Activated CD4-positive, alpha-beta T cell treated with anti-CD3 and anti-CD28 coated beads, Interleukin-2, amount 10 ng/mL, durations not matched to agents 24 days and 14 days (primary cell): ENCODE data around the gene IPO9. TPM values are rescaled to one million over a fixed set of nuclear protein-coding genes. Genes with fewer than 3 reads are reported as not detected.

Experiments
- DNase-seq: peaks from one replicate; pipeline ENCODE4 v3.0.0; 2022
- H3K27ac Mint-ChIP-seq: one replicate; pipeline ENCODE4 v1.8.0; 2022; ENCODE audit warnings: mild to moderate bottlenecking, mixed read lengths
- H3K27me3 Mint-ChIP-seq: one replicate; pipeline ENCODE4 v1.8.0; 2022; ENCODE audit warnings: mixed read lengths
- H3K36me3 Mint-ChIP-seq: one replicate; pipeline ENCODE4 v1.8.0; 2022; ENCODE audit warnings: low read depth, mild to moderate bottlenecking, mixed read lengths
- H3K4me1 Mint-ChIP-seq: one replicate; pipeline ENCODE4 v1.8.0; 2021; ENCODE audit warnings: mixed read lengths
- H3K4me3 Mint-ChIP-seq: one replicate; pipeline ENCODE4 v1.8.0; 2022; ENCODE audit warnings: mild to moderate bottlenecking, moderate library complexity, mixed read lengths
- H3K9me3 Mint-ChIP-seq: one replicate; pipeline ENCODE4 v1.8.0; 2021; ENCODE audit warnings: mixed read lengths
- intact Hi-C: fragments of 100-400 bp; cut with micrococcal nuclease; formaldehyde crosslinking; loops from one replicate; pipeline ENCODE4 v1.15.1; 2023
- total RNA-seq: library from RNA; stranded (reverse); gene quantifications from 2 replicates; pipeline ENCODE4 v1.2.3, GENCODE V29; 2022

IPO9 gene
- total RNA-seq, 1 donor from 2014 or later = 66.3 TPM

DNA sequence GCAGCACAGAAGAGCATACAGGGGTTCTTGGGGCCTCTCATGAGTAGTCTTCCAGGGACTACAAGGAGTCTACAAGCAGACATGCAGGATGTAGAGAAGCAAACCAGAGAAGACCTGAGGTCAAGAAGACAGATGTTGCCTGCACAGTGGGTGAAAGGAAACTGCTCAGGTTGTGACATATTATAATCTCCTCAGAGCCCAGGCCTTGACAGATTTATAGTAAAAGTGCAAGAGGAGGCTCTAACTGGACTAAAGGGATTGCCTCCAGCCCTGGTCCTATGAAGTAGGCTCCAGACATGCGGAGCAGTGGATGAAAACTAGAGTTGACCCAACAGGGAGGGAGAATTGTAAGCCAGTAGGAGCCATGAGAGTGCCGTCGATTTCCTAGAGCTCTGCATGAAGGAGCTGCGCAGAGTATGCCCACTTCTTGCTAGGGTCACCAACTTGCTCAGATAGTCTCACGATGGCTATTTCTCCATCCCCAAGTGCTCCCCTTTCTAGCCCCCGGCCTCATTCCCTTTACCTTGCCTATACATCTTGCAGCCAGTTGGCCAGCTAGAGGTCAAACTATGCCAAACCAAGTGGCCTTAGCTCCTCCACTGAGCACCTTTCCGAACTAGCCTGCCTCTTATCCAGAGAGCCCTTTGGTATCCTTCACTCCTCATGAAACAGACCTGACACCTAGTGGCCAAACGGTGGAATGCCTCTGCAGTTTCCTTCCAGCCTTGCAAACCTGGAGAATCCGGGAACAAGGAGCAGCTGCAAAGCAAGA lies 36.2 kb upstream of the IPO9 start:
- DNase-seq = peak; percentile 85
- no peak overlapping the region for H3K27ac Mint-ChIP-seq
- H3K36me3 Mint-ChIP-seq = no peaks in the 10 kb centered on the region
- H3K4me1 Mint-ChIP-seq = peaks cover 17% of the 10 kb centered on the region
- no peaks in the 10 kb centered on the region for H3K9me3 Mint-ChIP-seq
- peaks cover 3% of the 10 kb centered on the region for H3K27me3 Mint-ChIP-seq
- no peak overlapping the region for H3K4me3 Mint-ChIP-seq
- intact Hi-C loops = loop anchor here (1.0 kb wide), 2 partner anchors 83 to 233 kb away; no protein-coding TSS in a partner anchor

DNA sequence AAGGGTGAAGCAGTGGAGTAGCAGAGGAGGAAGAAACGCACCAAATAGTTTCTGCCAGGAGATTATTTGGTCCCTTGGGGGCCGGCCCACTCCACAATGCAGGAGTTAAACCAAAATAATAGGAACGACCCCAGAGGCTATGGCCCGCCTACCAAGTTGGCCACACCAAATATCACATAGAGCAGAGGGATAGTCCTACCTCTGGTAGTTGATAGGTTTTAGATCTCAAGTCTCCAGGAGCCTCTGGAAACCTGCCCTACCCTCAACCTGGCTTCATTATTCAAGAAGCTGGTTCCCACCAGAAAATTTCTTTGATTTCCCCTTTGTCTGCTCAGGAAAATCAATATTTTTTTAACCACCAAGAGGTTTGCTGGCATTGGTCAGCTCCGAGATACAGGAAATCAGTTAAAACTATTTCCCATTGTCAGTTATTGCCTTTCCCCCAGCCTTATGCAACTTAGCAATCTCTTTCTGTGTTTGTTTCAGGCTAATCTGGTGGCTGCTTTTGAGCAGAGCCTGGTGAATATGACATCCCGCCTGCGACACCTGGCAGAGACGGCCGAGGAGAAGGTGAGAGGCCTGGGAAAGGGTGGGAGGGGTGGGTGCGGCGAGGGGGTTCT lies 35.5 kb upstream of the IPO9 start:
- no peaks in the 10 kb centered on the region for H3K9me3 Mint-ChIP-seq
- H3K27ac Mint-ChIP-seq = no peak overlapping the region
- H3K36me3 Mint-ChIP-seq = no peaks in the 10 kb centered on the region
- H3K27me3 Mint-ChIP-seq = peaks cover 7% of the 10 kb centered on the region
- peaks cover 17% of the 10 kb centered on the region for H3K4me1 Mint-ChIP-seq
- intact Hi-C loops = loop anchor here (1.0 kb wide), 2 partner anchors 84 to 234 kb away; no protein-coding TSS in a partner anchor
- no peak overlapping the region for H3K4me3 Mint-ChIP-seq
- DNase-seq = no peak

DNA sequence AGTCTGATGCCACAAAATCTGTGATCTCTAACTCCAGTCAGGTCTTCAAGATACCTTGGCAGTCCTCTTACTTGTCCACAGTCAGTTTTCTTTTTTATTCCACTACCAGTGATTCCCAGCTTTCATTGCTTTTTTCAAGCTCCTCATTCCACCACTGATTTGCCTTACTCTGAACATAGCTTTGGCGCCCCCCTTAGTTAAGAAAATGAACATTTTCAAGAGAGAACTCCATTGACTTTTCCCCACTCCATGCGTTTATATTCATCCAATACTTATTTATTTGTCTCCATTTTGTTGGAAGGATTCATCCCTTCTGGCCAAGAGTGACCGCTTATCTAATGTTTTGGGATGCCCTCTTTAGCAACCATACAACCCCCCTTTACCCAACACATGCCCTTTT lies 33.9 kb upstream of the IPO9 start:
- intact Hi-C loops = no loop called here
- H3K36me3 Mint-ChIP-seq = no peaks in the 10 kb centered on the region

DNA sequence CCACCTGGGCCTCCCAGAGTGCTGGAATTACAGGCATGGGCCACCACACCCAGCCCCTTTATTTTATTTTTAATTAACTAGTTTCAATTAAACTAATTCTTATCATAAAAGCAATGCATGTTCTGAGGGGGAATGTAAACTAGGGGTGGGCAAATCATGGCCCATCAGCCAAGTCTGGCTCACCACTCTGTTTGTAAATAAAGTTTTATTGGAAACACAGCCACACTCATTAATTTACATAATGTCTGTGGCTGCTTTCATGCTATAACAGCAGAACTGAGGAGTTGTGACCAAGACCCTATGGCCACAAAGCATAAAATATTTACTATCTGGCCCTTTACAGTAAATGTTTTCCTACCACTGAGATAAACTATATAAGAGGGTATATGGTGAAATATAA lies 28.7 kb upstream of the IPO9 start:
- H3K4me3 Mint-ChIP-seq = no peak overlapping the region
- peaks cover 10% of the 10 kb centered on the region for H3K27me3 Mint-ChIP-seq
- no peaks in the 10 kb centered on the region for H3K4me1 Mint-ChIP-seq
- no peaks in the 10 kb centered on the region for H3K36me3 Mint-ChIP-seq
- no peaks in the 10 kb centered on the region for H3K9me3 Mint-ChIP-seq
- DNase-seq = no peak
- intact Hi-C loops = no loop called here
- H3K27ac Mint-ChIP-seq = no peak overlapping the region

More for the DNA sequence above, 33.9 kb upstream of the IPO9 start:
- H3K27ac Mint-ChIP-seq = no peak overlapping the region
- peaks cover 10% of the 10 kb centered on the region for H3K27me3 Mint-ChIP-seq
- peaks cover 17% of the 10 kb centered on the region for H3K4me1 Mint-ChIP-seq
- DNase-seq = no peak
- H3K9me3 Mint-ChIP-seq = no peaks in the 10 kb centered on the region
- no peak overlapping the region for H3K4me3 Mint-ChIP-seq

DNA sequence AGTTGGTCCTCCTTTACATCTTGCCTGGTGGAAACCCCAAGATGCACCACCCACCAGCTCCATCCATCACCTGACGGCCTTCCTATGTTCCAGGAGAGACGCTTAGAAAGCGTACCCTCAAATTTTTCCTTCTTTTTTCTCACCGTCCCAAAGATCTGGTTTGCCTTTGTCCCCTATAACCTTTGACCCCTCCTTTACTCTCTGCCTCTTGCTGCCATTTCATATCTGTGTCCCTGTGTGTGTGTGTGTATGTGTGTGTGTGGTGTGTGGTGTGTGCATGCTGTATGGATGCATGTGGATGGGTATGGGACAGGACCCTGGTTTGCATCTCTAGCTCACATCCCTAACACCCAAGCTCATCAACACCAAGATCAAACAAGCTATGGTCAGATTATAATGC lies 22.2 kb upstream of the IPO9 start:
- H3K9me3 Mint-ChIP-seq = no peaks in the 10 kb centered on the region
- DNase-seq = no peak
- no peak overlapping the region for H3K4me3 Mint-ChIP-seq
- no peak overlapping the region for H3K27ac Mint-ChIP-seq
- H3K36me3 Mint-ChIP-seq = no peaks in the 10 kb centered on the region
- H3K4me1 Mint-ChIP-seq = no peaks in the 10 kb centered on the region
- intact Hi-C loops = no loop called here
- H3K27me3 Mint-ChIP-seq = no peaks in the 10 kb centered on the region

DNA sequence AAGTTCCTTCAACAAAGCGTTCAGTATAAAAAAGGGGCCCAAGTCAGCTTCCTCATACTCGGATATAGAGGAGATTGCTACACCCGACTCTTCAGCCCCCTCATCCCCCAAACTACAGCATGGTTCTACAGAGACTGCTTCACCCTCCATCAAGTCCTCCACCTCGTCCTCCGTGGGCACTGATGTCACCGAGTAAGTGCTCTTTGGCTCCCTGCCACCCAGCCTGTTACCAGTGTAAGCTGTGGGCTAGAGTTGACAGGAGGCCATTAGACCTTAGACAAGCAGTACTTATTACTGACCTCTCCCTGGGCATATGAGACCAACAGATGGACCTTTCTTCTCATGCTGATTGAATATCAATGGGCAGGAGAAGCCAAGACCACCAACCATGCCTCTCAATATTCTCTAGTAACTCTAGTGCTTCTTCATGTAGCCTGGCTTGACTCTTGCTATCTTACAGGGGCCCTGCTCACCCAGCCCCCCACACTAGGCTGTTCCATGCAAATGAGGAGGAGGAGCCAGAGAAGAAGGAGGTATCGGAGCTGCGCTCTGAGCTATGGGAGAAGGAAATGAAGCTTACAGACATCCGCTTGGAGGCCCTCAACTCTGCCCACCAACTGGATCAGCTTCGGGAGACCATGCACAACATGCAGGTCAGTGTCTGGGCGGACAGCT lies 20.9 kb upstream of the IPO9 start:
- Mint-ChIP-seq H3K27me3 (no peaks in the 10 kb centered on the region), H3K4me3 (no peak overlapping the region), H3K36me3 (no peaks in the 10 kb centered on the region), H3K9me3 (no peaks in the 10 kb centered on the region), H3K27ac (no peak overlapping the region), H3K4me1 (no peaks in the 10 kb centered on the region)
- DNase-seq = no peak
- intact Hi-C loops = no loop called here

DNA sequence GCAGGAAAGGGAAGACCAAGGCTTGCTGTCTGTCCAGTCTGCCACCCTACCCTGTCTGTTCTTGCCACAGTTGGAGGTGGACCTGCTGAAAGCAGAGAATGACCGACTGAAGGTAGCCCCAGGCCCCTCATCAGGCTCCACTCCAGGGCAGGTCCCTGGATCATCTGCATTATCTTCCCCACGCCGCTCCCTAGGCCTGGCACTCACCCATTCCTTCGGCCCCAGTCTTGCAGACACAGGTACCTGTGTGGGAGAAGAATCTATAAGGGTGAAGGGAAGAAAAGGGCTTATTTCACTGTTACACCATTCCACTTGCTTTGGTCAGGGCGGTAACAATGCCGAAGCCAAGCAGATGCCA lies 20.3 kb upstream of the IPO9 start:
- Mint-ChIP-seq H3K4me1 (no peaks in the 10 kb centered on the region), H3K9me3 (no peaks in the 10 kb centered on the region), H3K27ac (no peak overlapping the region), H3K36me3 (no peaks in the 10 kb centered on the region), H3K4me3 (no peak overlapping the region), H3K27me3 (no peaks in the 10 kb centered on the region)
- DNase-seq = no peak
- intact Hi-C loops = no loop called here

DNA sequence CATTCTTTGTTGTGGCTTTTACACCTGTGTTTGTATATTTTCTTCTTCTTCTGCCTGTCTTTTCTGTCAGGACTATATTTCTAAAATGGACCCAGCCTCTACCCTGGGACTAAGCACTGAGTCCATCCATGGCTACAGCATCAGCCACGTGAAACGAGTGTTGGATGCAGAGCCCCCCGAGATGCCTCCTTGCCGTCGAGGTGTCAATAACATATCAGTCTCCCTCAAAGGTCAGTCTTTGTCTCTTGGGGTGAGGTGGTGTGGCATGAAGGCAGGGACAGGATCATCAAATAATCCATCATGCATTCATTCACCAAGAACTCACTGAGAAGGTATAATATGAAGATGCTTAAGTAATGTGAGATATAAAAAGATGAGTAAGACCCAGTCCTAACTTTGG lies 19.1 kb upstream of the IPO9 start:
- Mint-ChIP-seq H3K4me3 (no peak overlapping the region), H3K27me3 (no peaks in the 10 kb centered on the region), H3K27ac (no peak overlapping the region), H3K36me3 (no peaks in the 10 kb centered on the region), H3K9me3 (no peaks in the 10 kb centered on the region), H3K4me1 (no peaks in the 10 kb centered on the region)
- intact Hi-C loops = no loop called here
- DNase-seq = no peak

DNA sequence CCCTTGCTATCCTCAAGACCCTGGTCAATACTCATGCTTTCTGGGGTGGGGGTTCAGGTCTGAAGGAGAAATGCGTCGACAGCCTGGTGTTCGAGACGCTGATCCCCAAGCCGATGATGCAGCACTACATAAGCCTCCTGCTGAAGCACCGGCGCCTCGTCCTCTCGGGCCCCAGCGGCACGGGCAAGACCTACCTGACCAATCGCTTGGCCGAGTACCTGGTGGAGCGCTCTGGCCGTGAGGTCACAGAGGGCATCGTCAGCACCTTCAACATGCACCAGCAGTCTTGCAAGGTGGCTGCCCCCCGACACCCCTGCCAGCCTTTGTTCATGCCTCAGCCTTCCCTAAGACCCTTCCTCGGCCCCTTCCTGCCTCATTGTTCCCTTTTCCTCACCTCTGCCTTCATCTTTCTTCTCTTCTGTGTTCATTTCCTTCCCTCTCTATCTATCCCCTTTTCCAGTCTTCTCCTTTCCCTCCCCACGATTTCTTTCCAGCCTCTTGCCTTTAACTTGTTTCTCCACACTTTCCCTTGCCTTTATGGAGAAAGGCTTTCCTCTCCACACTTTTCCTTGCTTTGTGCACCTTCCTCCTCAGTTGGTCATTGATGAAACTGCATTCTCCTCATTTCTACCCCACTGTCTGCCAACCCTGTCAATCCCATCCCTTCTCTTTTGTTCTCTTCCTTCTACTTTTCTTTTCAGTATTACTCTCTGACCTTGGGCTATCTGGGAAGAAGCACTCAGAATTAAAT lies 18.3 kb upstream of the IPO9 start:
- H3K4me1 Mint-ChIP-seq = no peaks in the 10 kb centered on the region
- intact Hi-C loops = no loop called here
- H3K9me3 Mint-ChIP-seq = no peaks in the 10 kb centered on the region
- DNase-seq = no peak
- no peaks in the 10 kb centered on the region for H3K36me3 Mint-ChIP-seq
- H3K4me3 Mint-ChIP-seq = no peak overlapping the region
- no peaks in the 10 kb centered on the region for H3K27me3 Mint-ChIP-seq
- no peak overlapping the region for H3K27ac Mint-ChIP-seq

DNA sequence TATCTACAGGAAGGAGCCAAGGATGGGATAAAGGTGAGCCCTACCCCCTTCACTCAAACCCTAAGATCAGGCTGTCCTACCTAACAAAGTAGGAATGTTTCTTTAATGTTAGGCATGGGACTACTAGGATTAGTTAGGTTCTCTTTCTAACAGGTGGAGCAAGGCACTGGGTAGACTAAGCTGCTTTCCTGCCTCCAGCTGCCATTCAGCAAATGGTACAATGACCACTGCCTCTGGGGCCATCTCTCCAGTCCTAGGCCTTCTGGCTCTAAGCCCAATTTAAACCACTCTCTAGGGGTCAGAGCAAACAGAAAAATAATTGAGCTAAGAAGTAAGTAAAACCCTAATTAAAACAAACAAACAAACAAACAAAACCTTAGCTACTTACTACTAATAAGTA lies 15.7 kb upstream of the IPO9 start:
- Mint-ChIP-seq H3K4me3 (no peak overlapping the region), H3K36me3 (no peaks in the 10 kb centered on the region), H3K27me3 (no peaks in the 10 kb centered on the region), H3K27ac (no peak overlapping the region), H3K9me3 (no peaks in the 10 kb centered on the region), H3K4me1 (no peaks in the 10 kb centered on the region)
- intact Hi-C loops = no loop called here
- DNase-seq = no peak

DNA sequence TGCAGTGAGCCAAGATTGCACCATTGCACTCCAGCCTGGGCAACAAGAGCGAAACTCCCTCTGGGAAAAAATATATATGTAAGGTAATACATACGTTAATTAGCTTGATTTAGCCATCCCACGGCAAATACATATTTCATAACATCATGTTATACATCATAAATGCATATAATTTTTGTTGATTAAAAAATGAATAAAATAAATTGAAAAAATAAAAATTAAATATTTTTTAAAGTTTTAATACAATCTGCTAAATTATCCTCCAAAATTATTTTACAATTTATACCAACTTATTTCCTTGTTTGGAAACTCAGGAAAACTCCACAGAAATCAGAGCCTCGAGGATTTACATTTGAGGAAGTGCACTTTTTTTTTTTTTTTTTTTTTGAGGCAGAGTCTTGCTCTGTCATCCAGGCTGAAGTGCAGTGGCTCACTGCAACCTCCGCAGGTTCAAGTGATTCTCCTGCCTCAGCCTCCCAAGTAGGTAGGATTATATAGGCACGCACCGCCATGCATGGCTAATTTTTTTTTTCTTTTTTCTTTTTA lies 12.6 kb upstream of the IPO9 start:
- H3K9me3 Mint-ChIP-seq = no peaks in the 10 kb centered on the region
- no peak for DNase-seq
- H3K4me1 Mint-ChIP-seq = no peaks in the 10 kb centered on the region
- H3K27ac Mint-ChIP-seq = no peak overlapping the region
- intact Hi-C loops = no loop called here
- H3K4me3 Mint-ChIP-seq = no peak overlapping the region
- no peaks in the 10 kb centered on the region for H3K36me3 Mint-ChIP-seq
- no peaks in the 10 kb centered on the region for H3K27me3 Mint-ChIP-seq

DNA sequence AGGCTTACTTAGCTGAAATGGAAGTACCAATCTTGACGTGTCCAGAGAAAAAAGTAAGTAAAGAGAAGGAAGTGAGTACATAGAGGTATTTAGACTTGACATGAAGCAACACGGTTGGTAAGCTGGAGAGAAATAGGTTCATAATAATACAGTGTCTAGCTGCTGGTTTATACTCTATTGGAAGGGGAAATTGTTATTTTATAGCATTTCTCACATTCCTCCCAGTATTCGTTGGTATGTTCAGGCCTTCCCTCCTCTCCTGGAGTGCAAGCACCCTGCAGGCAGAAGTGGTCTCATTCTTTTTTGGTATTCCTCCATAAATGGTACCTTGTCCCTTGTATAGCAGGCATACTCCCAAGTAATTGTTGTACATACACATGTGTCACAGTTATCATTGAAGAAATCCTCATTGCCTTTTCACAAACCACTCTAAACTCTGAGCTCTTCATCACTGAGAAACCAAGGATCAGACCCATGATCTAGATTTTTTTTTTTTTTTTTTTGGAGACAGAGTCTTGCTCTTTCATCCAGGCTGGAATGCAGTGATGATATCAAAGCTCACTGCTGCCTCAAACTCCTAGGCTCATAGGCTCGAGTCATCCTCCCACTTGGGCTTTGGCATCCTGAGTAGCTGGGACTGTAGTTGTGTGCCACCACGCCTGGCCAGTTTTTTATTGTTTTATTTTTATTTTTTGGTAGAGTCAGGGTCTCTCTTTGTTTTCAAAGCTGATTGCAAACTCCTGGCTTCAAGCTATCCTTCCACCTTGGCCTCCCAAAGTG lies 9.8 kb upstream of the IPO9 start:
- Mint-ChIP-seq H3K27ac (no peak overlapping the region), H3K27me3 (peaks cover 2% of the 10 kb centered on the region), H3K4me1 (no peaks in the 10 kb centered on the region), H3K4me3 (no peak overlapping the region), H3K9me3 (no peaks in the 10 kb centered on the region), H3K36me3 (no peaks in the 10 kb centered on the region)
- intact Hi-C loops = no loop called here
- no peak for DNase-seq

DNA sequence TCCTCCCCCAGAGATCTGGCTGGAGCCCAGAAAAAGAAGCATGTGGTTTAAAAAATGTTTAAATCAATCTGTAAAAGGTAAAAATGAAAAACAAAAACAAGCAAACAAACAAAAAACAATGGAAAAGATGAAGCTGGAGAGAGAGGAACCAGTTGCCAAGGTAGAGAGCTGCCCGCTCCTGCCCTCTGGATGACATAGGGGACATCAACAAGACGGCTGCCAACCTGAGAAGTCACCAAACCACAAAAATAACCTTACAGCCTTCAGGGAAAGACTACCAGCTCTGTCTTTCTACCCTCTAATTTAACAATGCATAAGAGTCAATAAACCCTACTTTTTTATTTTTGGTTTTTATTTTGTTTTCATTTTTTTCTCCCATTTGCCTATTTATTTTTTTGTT lies 8.5 kb upstream of the IPO9 start:
- Mint-ChIP-seq H3K4me3 (no peak overlapping the region), H3K9me3 (no peaks in the 10 kb centered on the region), H3K4me1 (no peaks in the 10 kb centered on the region), H3K27ac (no peak overlapping the region), H3K36me3 (no peaks in the 10 kb centered on the region), H3K27me3 (peaks cover 2% of the 10 kb centered on the region)
- intact Hi-C loops = no loop called here
- no peak for DNase-seq
